Measurements from ENCODE around the gene NADK2. TPM values are rescaled to one million over a fixed set of nuclear protein-coding genes. Genes with fewer than 3 reads are reported as not detected.
"Not testable (repeated sequence)": the region's sequence is repeated elsewhere in the genome, so short reads cannot be mapped to it uniquely, and the experiment has no call there.

The NADK2 gene
- total RNA-seq, 1 donor, result 34.7 TPM

GRCh38 chr5:36200513-36200912, 41.2 kb downstream of the NADK2 start:
- Histone ChIP-seq H3K4me1 (ENCODE audit: insufficient read depth, low read length) (peaks cover 26% of the 10 kb centered on the region), H3K27ac (ENCODE audit: low read depth, low read length) (no peak overlapping the region), H3K36me3 (ENCODE audit: insufficient read depth, low read length) (peaks cover 23% of the 10 kb centered on the region), H3K4me3 (ENCODE audit: insufficient read depth, low read length) (no peak overlapping the region), H3K4me2 (ENCODE audit: insufficient read depth, low read length) (peak overlapping the region; percentile 9), H4K20me1 (ENCODE audit: insufficient read depth, low read length) (no peaks in the 10 kb centered on the region), H3K79me2 (ENCODE audit: insufficient read depth, low read length) (no peaks in the 10 kb centered on the region), H2AFZ (ENCODE audit: low read length) (no peak overlapping the region), H3K27me3 (ENCODE audit: insufficient read depth, low read length) (no peaks in the 10 kb centered on the region), H3K9me3 (ENCODE audit: low read depth, low read length) (no peaks in the 10 kb centered on the region)
- no peak for DNase-seq (ENCODE audit: insufficient read length, low spot score, missing footprints)
- no peak for TF ChIP-seq CTCF (IDR thresholded peaks at IDR 0.05; ENCODE audit: extremely low read depth, low read depth, low read length)

- H3K4me3 ChIP-seq (ENCODE audit: insufficient read depth, low read length), result no peak overlapping the region
- no peak overlapping the region for H2AFZ ChIP-seq (ENCODE audit: low read length)
- H3K4me2 ChIP-seq (ENCODE audit: insufficient read depth, low read length), result no peak overlapping the region
- H3K27ac ChIP-seq (ENCODE audit: low read depth, low read length), result peak overlapping the region; percentile 33
- no peaks in the 10 kb centered on the region for H3K79me2 ChIP-seq (ENCODE audit: insufficient read depth, low read length)
- no peaks in the 10 kb centered on the region for H3K9me3 ChIP-seq (ENCODE audit: low read depth, low read length)
- peaks cover 26% of the 10 kb centered on the region for H3K4me1 ChIP-seq (ENCODE audit: insufficient read depth, low read length)
- no peaks in the 10 kb centered on the region for H3K27me3 ChIP-seq (ENCODE audit: insufficient read depth, low read length)
- no peak for DNase-seq (ENCODE audit: insufficient read length, low spot score, missing footprints)
- peaks cover 23% of the 10 kb centered on the region for H3K36me3 ChIP-seq (ENCODE audit: insufficient read depth, low read length)
- H4K20me1 ChIP-seq (ENCODE audit: insufficient read depth, low read length), result no peaks in the 10 kb centered on the region
- TF ChIP-seq CTCF (IDR thresholded peaks at IDR 0.05; ENCODE audit: extremely low read depth, low read depth, low read length), result no peak
These were observed 42.1 kb downstream of the NADK2 start for GRCh38 chr5:36199620-36200019.

- H3K27me3 ChIP-seq (ENCODE audit: insufficient read depth, low read length); H3K4me2 ChIP-seq (ENCODE audit: insufficient read depth, low read length); H2AFZ ChIP-seq (ENCODE audit: low read length); H3K4me3 ChIP-seq (ENCODE audit: insufficient read depth, low read length); H3K27ac ChIP-seq (ENCODE audit: low read depth, low read length); H3K9me3 ChIP-seq (ENCODE audit: low read depth, low read length); H3K79me2 ChIP-seq (ENCODE audit: insufficient read depth, low read length); DNase-seq (ENCODE audit: insufficient read length, low spot score, missing footprints); H4K20me1 ChIP-seq (ENCODE audit: insufficient read depth, low read length): not testable (repeated sequence)
- peaks cover 23% of the 10 kb centered on the region for H3K36me3 ChIP-seq (ENCODE audit: insufficient read depth, low read length)
- H3K4me1 ChIP-seq (ENCODE audit: insufficient read depth, low read length), result peaks cover 25% of the 10 kb centered on the region
These were observed 42.9 kb downstream of the NADK2 start for GRCh38 chr5:36198783-36199182.

- no peak for DNase-seq (ENCODE audit: insufficient read length, low spot score, missing footprints)
- H3K4me2 ChIP-seq (ENCODE audit: insufficient read depth, low read length), result no peak overlapping the region
- no peak overlapping the region for H2AFZ ChIP-seq (ENCODE audit: low read length)
- no peak for TF ChIP-seq CTCF (IDR thresholded peaks at IDR 0.05; ENCODE audit: extremely low read depth, low read depth, low read length)
- peaks cover 20% of the 10 kb centered on the region for H3K4me1 ChIP-seq (ENCODE audit: insufficient read depth, low read length)
- H3K36me3 ChIP-seq (ENCODE audit: insufficient read depth, low read length), result peaks cover 23% of the 10 kb centered on the region
- no peaks in the 10 kb centered on the region for H4K20me1 ChIP-seq (ENCODE audit: insufficient read depth, low read length)
- no peaks in the 10 kb centered on the region for H3K9me3 ChIP-seq (ENCODE audit: low read depth, low read length)
- H3K4me3 ChIP-seq (ENCODE audit: insufficient read depth, low read length), result no peak overlapping the region
- H3K27me3 ChIP-seq (ENCODE audit: insufficient read depth, low read length), result no peaks in the 10 kb centered on the region
- no peak overlapping the region for H3K27ac ChIP-seq (ENCODE audit: low read depth, low read length)
- H3K79me2 ChIP-seq (ENCODE audit: insufficient read depth, low read length), result no peaks in the 10 kb centered on the region
These were observed 43.4 kb downstream of the NADK2 start for GRCh38 chr5:36198281-36198680.

All from osteoblast (primary cell).